ENCODE measurements around the gene AOC1.

AOC1 gene

GRCh38 chr7:150857276-150858055, 5.1 kb downstream of the AOC1 start:
- TF ChIP-seq CTCF (IDR thresholded peaks at IDR 0.05; ENCODE audit: low read depth, low read length, missing control alignments), result no peak
- no peak for DNase-seq (ENCODE audit: extremely low read depth, low read depth)
- no peak overlapping the region for H3K4me3 ChIP-seq (replicated peaks; ENCODE audit: low read depth, low read length)

GRCh38 chr7:150858236-150859197, 6.2 kb downstream of the AOC1 start:
- H3K4me3 ChIP-seq (replicated peaks; ENCODE audit: low read depth, low read length), result no peak overlapping the region
- no peak for TF ChIP-seq CTCF (IDR thresholded peaks at IDR 0.05; ENCODE audit: low read depth, low read length, missing control alignments)
- DNase-seq (ENCODE audit: extremely low read depth, low read depth), result no peak

GRCh38 chr7:150860291-150860977, 8.1 kb downstream of the AOC1 start:
- no peak for DNase-seq (ENCODE audit: extremely low read depth, low read depth)
- no peak for TF ChIP-seq CTCF (IDR thresholded peaks at IDR 0.05; ENCODE audit: low read depth, low read length, missing control alignments)
- H3K4me3 ChIP-seq (replicated peaks; ENCODE audit: low read depth, low read length), result no peak overlapping the region

GRCh38 chr7:150860978-150861295, 8.6 kb downstream of the AOC1 start:
- no peak for TF ChIP-seq CTCF (IDR thresholded peaks at IDR 0.05; ENCODE audit: low read depth, low read length, missing control alignments)
- no peak overlapping the region for H3K4me3 ChIP-seq (replicated peaks; ENCODE audit: low read depth, low read length)
- no peak for DNase-seq (ENCODE audit: extremely low read depth, low read depth)

- no peak for DNase-seq (ENCODE audit: extremely low read depth, low read depth)
- no peak for TF ChIP-seq CTCF (IDR thresholded peaks at IDR 0.05; ENCODE audit: low read depth, low read length, missing control alignments)
- H3K4me3 ChIP-seq (replicated peaks; ENCODE audit: low read depth, low read length), result no peak overlapping the region
Measured at GRCh38 chr7:150862356-150862755, 10.0 kb downstream of the AOC1 start.

GRCh38 chr7:150863946-150864345, 11.6 kb downstream of the AOC1 start:
- no peak for TF ChIP-seq CTCF (IDR thresholded peaks at IDR 0.05; ENCODE audit: low read depth, low read length, missing control alignments)
- no peak for DNase-seq (ENCODE audit: extremely low read depth, low read depth)

More at GRCh38 chr7:150863946-150864345, 11.6 kb downstream of the AOC1 start:
- H3K4me3 ChIP-seq (replicated peaks; ENCODE audit: low read depth, low read length), result no peak overlapping the region

Measured in HFF-Myc (cell line).